ENCODE results near the gene PRKCH. TPM values are rescaled to one million over a fixed set of nuclear protein-coding genes. Genes with fewer than 3 reads are reported as not detected.

The PRKCH gene
- polyA plus RNA-seq, 3 donors: 3.6 to 6.2 (median 5.4) TPM

DNA sequence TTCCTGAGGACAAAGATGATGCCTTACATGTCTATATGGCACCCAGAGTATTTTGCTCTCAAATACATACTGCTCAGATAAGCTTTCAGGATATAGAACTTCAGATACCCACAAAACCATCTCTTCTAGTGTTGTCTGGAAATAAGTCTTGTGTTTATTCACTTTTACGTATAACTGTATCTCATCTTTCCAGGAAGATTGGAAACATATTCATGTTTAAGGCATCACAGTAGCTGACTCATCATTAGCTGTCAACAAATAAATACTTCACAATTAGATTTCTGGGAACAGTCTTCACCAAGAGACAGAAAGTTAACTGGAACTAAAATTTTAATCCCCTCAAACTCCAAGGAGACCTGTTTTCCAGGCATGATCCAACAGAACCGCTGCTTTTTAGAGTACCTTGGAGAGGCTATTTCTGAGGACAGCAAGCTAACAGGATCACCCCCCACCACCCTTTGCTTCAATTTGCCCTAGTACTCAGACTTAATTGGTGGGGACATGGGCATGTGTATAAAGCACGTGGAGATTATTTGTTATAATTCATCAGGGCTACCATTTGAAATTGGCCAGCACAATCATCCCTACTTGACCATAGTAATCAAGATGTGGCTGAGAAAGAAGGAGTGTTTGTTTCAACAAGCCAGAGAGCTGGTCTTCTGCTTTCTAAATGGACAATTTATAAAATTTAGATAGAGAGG, 244.6 kb downstream of the PRKCH start:
- no peak for DNase-seq
- Histone ChIP-seq H4K20me1 (ENCODE audit: insufficient read depth, low read length) (no peaks in the 10 kb centered on the region), H3K4me2 (replicated peaks; ENCODE audit: extremely low read depth, low read length, poor library complexity, severe bottlenecking) (no peak overlapping the region), H3K9me3 (replicated peaks in 1 of 2; ENCODE audit: control insufficient read depth in 1 of 2, insufficient read depth in 1 of 2, low read length in 2 of 2) (no peaks in the 10 kb centered on the region), H3K27ac (ENCODE audit: low read depth in 1 of 2, low read length in 2 of 2) (no peak overlapping the region), H3K4me3 (replicated peaks in 1 of 3; ENCODE audit: low read depth in 2 of 3, low read length in 3 of 3) (no peak overlapping the region), H3K36me3 (replicated peaks in 1 of 2; ENCODE audit: control insufficient read depth in 1 of 2, insufficient read depth in 2 of 2, low read length in 2 of 2) (no peaks in the 10 kb centered on the region), H3K27me3 (ENCODE audit: control insufficient read depth in 2 of 2, insufficient read depth in 2 of 2, low read length in 2 of 2) (no peaks in the 10 kb centered on the region), H2AFZ (ENCODE audit: insufficient read depth, low read depth, low read length, poor library complexity, severe bottlenecking) (no peak overlapping the region), H3K4me1 (ENCODE audit: control insufficient read depth in 1 of 2, insufficient read depth in 2 of 2, low read length in 2 of 2) (peaks cover 74 to 80% of the 10 kb centered on the region in 2 donors), H3K79me2 (ENCODE audit: insufficient read depth, low read length) (peaks cover 3% of the 10 kb centered on the region), H3K9ac (ENCODE audit: insufficient read depth, low read length, poor library complexity, severe bottlenecking) (no peak overlapping the region)
- intact Hi-C loops (cut with micrococcal nuclease): no loop called here
- Mint-ChIP-seq H3K27me3 (ENCODE audit: low read depth in 3 of 3) (peaks cover 0 to 3% (median 2%) of the 10 kb centered on the region in 3 donors), H3K4me3 (no peak overlapping the region), H3K36me3 (peaks cover 11 to 15% of the 10 kb centered on the region in 2 donors), H3K27ac (peak overlapping the region in 3 of 7 donors; percentile 13 to 98 (median 54)), H3K9me3 (peaks cover 0 to 2% (median 0%) of the 10 kb centered on the region in 7 donors), H3K4me1 (peaks cover 86% of the 10 kb centered on the region)
- WGBS (ENCODE audit: insufficient coverage): no CpG with 5 or more reads among the region's 3 CpGs
- TF ChIP-seq, protein P1, sequence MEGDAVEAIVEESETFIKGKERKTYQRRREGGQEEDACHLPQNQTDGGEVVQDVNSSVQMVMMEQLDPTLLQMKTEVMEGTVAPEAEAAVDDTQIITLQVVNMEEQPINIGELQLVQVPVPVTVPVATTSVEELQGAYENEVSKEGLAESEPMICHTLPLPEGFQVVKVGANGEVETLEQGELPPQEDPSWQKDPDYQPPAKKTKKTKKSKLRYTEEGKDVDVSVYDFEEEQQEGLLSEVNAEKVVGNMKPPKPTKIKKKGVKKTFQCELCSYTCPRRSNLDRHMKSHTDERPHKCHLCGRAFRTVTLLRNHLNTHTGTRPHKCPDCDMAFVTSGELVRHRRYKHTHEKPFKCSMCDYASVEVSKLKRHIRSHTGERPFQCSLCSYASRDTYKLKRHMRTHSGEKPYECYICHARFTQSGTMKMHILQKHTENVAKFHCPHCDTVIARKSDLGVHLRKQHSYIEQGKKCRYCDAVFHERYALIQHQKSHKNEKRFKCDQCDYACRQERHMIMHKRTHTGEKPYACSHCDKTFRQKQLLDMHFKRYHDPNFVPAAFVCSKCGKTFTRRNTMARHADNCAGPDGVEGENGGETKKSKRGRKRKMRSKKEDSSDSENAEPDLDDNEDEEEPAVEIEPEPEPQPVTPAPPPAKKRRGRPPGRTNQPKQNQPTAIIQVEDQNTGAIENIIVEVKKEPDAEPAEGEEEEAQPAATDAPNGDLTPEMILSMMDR (IDR thresholded peaks at IDR 0.05): no peak

DNA sequence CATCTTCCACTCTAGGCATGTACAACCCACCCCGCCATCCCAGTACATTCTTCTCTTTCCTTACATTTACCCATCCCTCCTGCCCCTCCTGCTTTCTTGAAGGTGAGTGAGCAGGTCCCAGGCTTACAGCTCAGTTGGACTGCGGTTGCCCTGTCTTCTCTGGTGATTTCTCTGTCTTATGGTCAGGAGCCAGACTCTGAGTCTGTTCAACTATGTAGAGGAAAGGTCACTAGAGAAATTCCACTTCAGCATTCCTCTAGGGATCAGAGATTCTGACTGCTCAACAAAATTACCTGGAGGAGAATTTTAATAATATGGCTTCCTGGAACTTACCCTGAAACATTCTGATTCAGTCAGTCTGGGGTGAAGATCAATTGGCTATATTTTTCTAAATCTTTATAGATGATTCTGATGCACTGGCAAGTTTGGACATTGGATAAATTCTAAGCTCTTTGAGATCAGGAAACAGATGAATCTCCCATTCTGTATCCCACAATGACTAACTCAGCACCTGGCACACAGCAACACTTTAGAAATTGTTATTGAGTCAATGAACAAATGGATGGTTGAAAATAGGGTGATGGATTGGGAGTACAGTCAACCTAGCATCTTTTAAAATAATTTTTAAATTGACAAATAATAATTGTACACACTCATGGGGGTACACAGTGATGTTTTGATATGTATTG, 245.3 kb downstream of the PRKCH start:
- WGBS (ENCODE audit: insufficient coverage): no CpG with 5 or more reads among the region's 2 CpGs
- no peak overlapping the region for H3K27ac ChIP-seq (ENCODE audit: low read depth in 1 of 2, low read length in 2 of 2)
- no peaks in the 10 kb centered on the region for H4K20me1 ChIP-seq (ENCODE audit: insufficient read depth, low read length)
- DNase-seq: no peak
- intact Hi-C loops (cut with micrococcal nuclease): no loop called here
- Mint-ChIP-seq H3K27ac (peak overlapping the region in 1 of 7 donors; percentile 98), H3K9me3 (peaks cover 0 to 2% (median 0%) of the 10 kb centered on the region in 7 donors), H3K36me3 (peaks cover 11 to 15% of the 10 kb centered on the region in 2 donors), H3K27me3 (ENCODE audit: low read depth in 3 of 3) (peaks cover 0 to 3% (median 2%) of the 10 kb centered on the region in 3 donors), H3K4me3 (no peak overlapping the region), H3K4me1 (peaks cover 86% of the 10 kb centered on the region)
- TF ChIP-seq, protein P1 (IDR thresholded peaks at IDR 0.05): no peak
- H2AFZ ChIP-seq (ENCODE audit: insufficient read depth, low read depth, low read length, poor library complexity, severe bottlenecking): no peak overlapping the region
- no peaks in the 10 kb centered on the region for H3K36me3 ChIP-seq (replicated peaks in 1 of 2; ENCODE audit: control insufficient read depth in 1 of 2, insufficient read depth in 2 of 2, low read length in 2 of 2)
- H3K9me3 ChIP-seq (replicated peaks in 1 of 2; ENCODE audit: control insufficient read depth in 1 of 2, insufficient read depth in 1 of 2, low read length in 2 of 2): no peaks in the 10 kb centered on the region
- peaks cover 76 to 83% of the 10 kb centered on the region in 2 donors for H3K4me1 ChIP-seq (ENCODE audit: control insufficient read depth in 1 of 2, insufficient read depth in 2 of 2, low read length in 2 of 2)
- H3K9ac ChIP-seq (ENCODE audit: insufficient read depth, low read length, poor library complexity, severe bottlenecking): no peak overlapping the region
- no peak overlapping the region for H3K4me2 ChIP-seq (replicated peaks; ENCODE audit: extremely low read depth, low read length, poor library complexity, severe bottlenecking)
- H3K27me3 ChIP-seq (ENCODE audit: control insufficient read depth in 2 of 2, insufficient read depth in 2 of 2, low read length in 2 of 2): no peaks in the 10 kb centered on the region
- no peak overlapping the region for H3K4me3 ChIP-seq (replicated peaks in 1 of 3; ENCODE audit: low read depth in 2 of 3, low read length in 3 of 3)
- H3K79me2 ChIP-seq (ENCODE audit: insufficient read depth, low read length): peaks cover 3% of the 10 kb centered on the region

Data from CD14-positive monocyte (primary cell).